ENCODE results near the gene C19orf73. TPM values are rescaled to one million over a fixed set of nuclear protein-coding genes. Genes with fewer than 3 reads are reported as not detected.
A peak's percentile ranks its signal among the peaks of the same experiment; 100 is the strongest.

The C19orf73 gene
- polyA plus RNA-seq, 1 experiment: 0.36 TPM

- DNase-seq (ENCODE audit: low read depth, low spot score): no peak
- TF ChIP-seq CTCF (IDR thresholded peaks at IDR 0.05; ENCODE audit: low read depth, low read length): no peak
- H3K9me3 ChIP-seq (ENCODE audit: control insufficient read depth, insufficient read depth, low read length): no peaks in the 10 kb centered on the region; the same call in 1 of the 2 replicates
- CTCF ChIA-PET: interaction anchor here (3.0 kb wide), 1 partner anchor 11 kb away, joined by 12 read pairs; no protein-coding TSS in a partner anchor
- H3K27ac ChIP-seq (ENCODE audit: low read depth, low read length): no peak overlapping the region
- no peaks in the 10 kb centered on the region for H3K27me3 ChIP-seq (ENCODE audit: control insufficient read depth, insufficient read depth, low read length)
- POLR2A ChIA-PET: interaction anchor here (1.5 kb wide), 1 partner anchor 21 kb away, joined by 3 read pairs; the partner anchor contains the start of gene LIN7B
- no peak overlapping the region for H3K4me3 ChIP-seq (ENCODE audit: low read depth, low read length)
These were observed 16.7 kb upstream of the C19orf73 start for GRCh38 chr19:49135686-49136085.

- H3K4me3 ChIP-seq (ENCODE audit: low read depth, low read length): peak overlapping the region; percentile 38
- peak overlapping the region; percentile 11 for H3K27ac ChIP-seq (ENCODE audit: low read depth, low read length)
- no peaks in the 10 kb centered on the region for H3K27me3 ChIP-seq (ENCODE audit: control insufficient read depth, insufficient read depth, low read length)
- TF ChIP-seq CTCF (IDR thresholded peaks at IDR 0.05; ENCODE audit: low read depth, low read length): peak; percentile 23
- peaks cover 4% of the 10 kb centered on the region; the same call in 1 of the 2 replicates for H3K9me3 ChIP-seq (ENCODE audit: control insufficient read depth, insufficient read depth, low read length)
- POLR2A ChIA-PET: interaction anchor here (1.1 kb wide), 1 partner anchor 17 kb away, joined by 4 read pairs; no protein-coding TSS in a partner anchor
- no peak for DNase-seq (ENCODE audit: low read depth, low spot score)
- CTCF ChIA-PET: interaction anchor here (0.6 to 3.0 kb wide), 4 partner anchors 10 to 65 kb away, joined by 3 to 17 read pairs (median 8); no protein-coding TSS in a partner anchor
These were observed 14.9 kb upstream of the C19orf73 start for GRCh38 chr19:49133621-49134454.

- ChIA-PET CTCF (interaction anchor here (0.6 to 3.0 kb wide), 4 partner anchors 10 to 66 kb away, joined by 3 to 17 read pairs (median 8); no protein-coding TSS in a partner anchor), POLR2A (interaction anchor here (0.7 to 1.1 kb wide), 2 partner anchors 17 to 713 kb away, joined by 4 to 8 read pairs; no protein-coding TSS in a partner anchor)
- Histone ChIP-seq H3K4me3 (ENCODE audit: low read depth, low read length) (peak overlapping the region; percentile 7; the same call in 1 of the 2 replicates), H3K9me3 (ENCODE audit: control insufficient read depth, insufficient read depth, low read length) (peaks cover 4% of the 10 kb centered on the region; the same call in 1 of the 2 replicates), H3K27me3 (ENCODE audit: control insufficient read depth, insufficient read depth, low read length) (no peaks in the 10 kb centered on the region), H3K27ac (ENCODE audit: low read depth, low read length) (peak overlapping the region; percentile 11)
- DNase-seq (ENCODE audit: low read depth, low spot score): no peak
- TF ChIP-seq CTCF (IDR thresholded peaks at IDR 0.05; ENCODE audit: low read depth, low read length): no peak
These were observed 14.1 kb upstream of the C19orf73 start for GRCh38 chr19:49132974-49133609.

GRCh38 chr19:49130325-49130724 lies 11.4 kb upstream of the C19orf73 start:
- Histone ChIP-seq H3K27me3 (ENCODE audit: control insufficient read depth, insufficient read depth, low read length) (peaks cover 5% of the 10 kb centered on the region), H3K4me3 (ENCODE audit: low read depth, low read length) (no peak overlapping the region), H3K27ac (ENCODE audit: low read depth, low read length) (no peak overlapping the region), H3K9me3 (ENCODE audit: control insufficient read depth, insufficient read depth, low read length) (peaks cover 4% of the 10 kb centered on the region; the same call in 1 of the 2 replicates)
- no peak for TF ChIP-seq CTCF (IDR thresholded peaks at IDR 0.05; ENCODE audit: low read depth, low read length)
- DNase-seq (ENCODE audit: low read depth, low spot score): no peak
- ChIA-PET CTCF (interaction anchor here (0.6 to 2.1 kb wide), 2 partner anchors 33 to 112 kb away, joined by 5 to 7 read pairs; no protein-coding TSS in a partner anchor), POLR2A (no interaction called here)

All from AG04450 (cell line).